Progenitor cell of endocrine pancreas (in vitro differentiated cells): ENCODE measurements around the gene CCSER1. TPM values are rescaled to one million over a fixed set of nuclear protein-coding genes. Genes with fewer than 3 reads are reported as not detected.

Experiments
- DNase-seq: peaks from one replicate; pipeline ENCODE4 v3.0.0; 2021; ENCODE audit warnings: low spot score; ENCODE audit not compliant: unreplicated experiment
- H3K27ac Mint-ChIP-seq: 2 replicates; pipeline ENCODE4 v1.8.0; 2021; ENCODE audit warnings: mild to moderate bottlenecking, moderate library complexity, mixed read lengths
- H3K27me3 Mint-ChIP-seq: 2 replicates; pipeline ENCODE4 v1.8.0; 2021; ENCODE audit warnings: mixed read lengths
- H3K36me3 Mint-ChIP-seq: 2 replicates; pipeline ENCODE4 v1.8.0; 2022; ENCODE audit warnings: mixed read lengths; ENCODE audit not compliant: insufficient read depth
- H3K4me1 Mint-ChIP-seq: 2 replicates; pipeline ENCODE4 v1.8.0; 2021; ENCODE audit warnings: low read depth, mixed read lengths
- H3K4me3 Mint-ChIP-seq: 2 replicates; pipeline ENCODE4 v1.8.0; 2021; ENCODE audit warnings: low read depth, mild to moderate bottlenecking, moderate library complexity, mixed read lengths
- H3K9me3 Mint-ChIP-seq: 2 replicates; pipeline ENCODE4 v1.8.0; 2021; ENCODE audit warnings: low read depth, mixed read lengths
- CTCF ChIP-seq: fragments of 200-600 bp; sonication (generic); IDR thresholded peaks from one replicate; pipeline ENCODE4 v1.5.0; 2021; ENCODE audit warnings: antibody characterized with exemption, mild to moderate bottlenecking; ENCODE audit not compliant: unreplicated experiment
- total RNA-seq: library from RNA; stranded (reverse); gene quantifications from 2 replicates; pipeline ENCODE4 v1.2.1, GENCODE V29; 2021

CCSER1 gene
- total RNA-seq, 1 donor from 2014 or later = 11.6 TPM

DNA sequence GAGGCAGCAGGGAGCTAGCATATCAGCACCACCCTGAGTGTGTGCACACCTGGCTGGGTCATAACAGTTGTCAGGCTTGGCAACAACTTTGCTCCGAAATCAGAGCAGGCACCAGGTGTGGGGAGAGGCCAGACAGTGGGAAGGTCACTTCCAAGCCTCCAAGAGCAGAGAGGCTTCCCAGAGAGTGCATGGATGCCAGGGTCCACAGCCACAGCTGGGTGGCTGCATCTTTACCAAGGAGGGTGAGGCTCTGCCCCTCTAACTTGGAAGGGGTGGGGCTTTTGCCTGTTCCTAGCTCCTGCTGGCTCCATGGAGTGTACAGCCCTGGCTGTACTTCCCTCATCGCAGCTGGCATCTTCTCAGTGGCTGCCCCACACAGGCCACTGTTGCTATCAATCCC lies 322.4 kb downstream of the CCSER1 start:
- peaks cover 4% of the 10 kb centered on the region for H3K4me1 Mint-ChIP-seq

GRCh38 chr4:90456891-90457290 lies 329.7 kb downstream of the CCSER1 start:
- DNase-seq = no peak
- Mint-ChIP-seq H3K27ac (no peak overlapping the region), H3K9me3 (no peaks in the 10 kb centered on the region), H3K36me3 (peaks cover 1% of the 10 kb centered on the region), H3K4me1 (peaks cover 4% of the 10 kb centered on the region), H3K27me3 (no peaks in the 10 kb centered on the region), H3K4me3 (no peak overlapping the region)
- TF ChIP-seq CTCF = no peak

More for the DNA sequence above, 322.4 kb downstream of the CCSER1 start:
- H3K27ac Mint-ChIP-seq = no peak overlapping the region
- H3K27me3 Mint-ChIP-seq = no peaks in the 10 kb centered on the region
- no peak for TF ChIP-seq CTCF
- no peak for DNase-seq
- H3K36me3 Mint-ChIP-seq = no peaks in the 10 kb centered on the region
- H3K9me3 Mint-ChIP-seq = peaks cover 3% of the 10 kb centered on the region
- H3K4me3 Mint-ChIP-seq = no peak overlapping the region

- peaks cover 1% of the 10 kb centered on the region for H3K36me3 Mint-ChIP-seq
- no peak for TF ChIP-seq CTCF
- no peaks in the 10 kb centered on the region for H3K27me3 Mint-ChIP-seq
- DNase-seq = no peak
- no peak overlapping the region for H3K4me3 Mint-ChIP-seq
- H3K9me3 Mint-ChIP-seq = no peaks in the 10 kb centered on the region
- H3K4me1 Mint-ChIP-seq = peaks cover 3% of the 10 kb centered on the region
- H3K27ac Mint-ChIP-seq = no peak overlapping the region
These were observed 330.6 kb downstream of the CCSER1 start for GRCh38 chr4:90457817-90458216.

GRCh38 chr4:90458576-90458975 lies 331.4 kb downstream of the CCSER1 start:
- Mint-ChIP-seq H3K27ac (no peak overlapping the region), H3K27me3 (no peaks in the 10 kb centered on the region), H3K36me3 (peaks cover 1% of the 10 kb centered on the region), H3K4me3 (no peak overlapping the region), H3K9me3 (no peaks in the 10 kb centered on the region), H3K4me1 (no peaks in the 10 kb centered on the region)
- TF ChIP-seq CTCF = no peak
- DNase-seq = no peak

DNA sequence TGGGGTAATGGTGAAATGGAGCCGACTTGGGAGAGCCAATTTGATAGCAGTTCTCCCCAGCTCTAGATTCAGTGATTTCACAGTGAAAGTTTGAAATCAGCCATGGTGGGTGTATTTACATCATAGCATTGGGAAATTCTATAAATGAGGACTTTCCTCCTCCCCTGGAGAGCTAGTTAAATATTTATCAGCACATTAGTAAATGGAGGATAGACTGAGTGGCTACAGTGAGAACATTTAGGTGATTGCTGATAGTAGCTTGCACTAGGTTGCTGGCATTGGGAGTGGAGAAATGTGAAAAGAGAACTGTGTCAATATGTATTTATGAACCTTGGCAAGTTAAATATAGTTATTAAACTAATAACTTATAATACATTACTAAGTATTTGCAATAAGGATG lies 347.3 kb downstream of the CCSER1 start:
- H3K27ac Mint-ChIP-seq = no peak overlapping the region
- no peak for DNase-seq
- peaks cover 10% of the 10 kb centered on the region for H3K4me1 Mint-ChIP-seq
- H3K4me3 Mint-ChIP-seq = no peak overlapping the region
- H3K9me3 Mint-ChIP-seq = peaks cover 4% of the 10 kb centered on the region
- TF ChIP-seq CTCF = no peak
- H3K36me3 Mint-ChIP-seq = no peaks in the 10 kb centered on the region
- no peaks in the 10 kb centered on the region for H3K27me3 Mint-ChIP-seq

- peaks cover 10% of the 10 kb centered on the region for H3K4me1 Mint-ChIP-seq
- H3K9me3 Mint-ChIP-seq = peaks cover 11% of the 10 kb centered on the region
- no peak overlapping the region for H3K4me3 Mint-ChIP-seq
- H3K27ac Mint-ChIP-seq = no peak overlapping the region
- no peaks in the 10 kb centered on the region for H3K36me3 Mint-ChIP-seq
- TF ChIP-seq CTCF = no peak
- no peak for DNase-seq
- no peaks in the 10 kb centered on the region for H3K27me3 Mint-ChIP-seq
These were observed 348.8 kb downstream of the CCSER1 start for GRCh38 chr4:90476019-90476418.
